ENCODE data around the gene OVOL1.
"Not testable (repeated sequence)": the region's sequence is repeated elsewhere in the genome, so short reads cannot be mapped to it uniquely, and the experiment has no call there.

The OVOL1 gene

DNA sequence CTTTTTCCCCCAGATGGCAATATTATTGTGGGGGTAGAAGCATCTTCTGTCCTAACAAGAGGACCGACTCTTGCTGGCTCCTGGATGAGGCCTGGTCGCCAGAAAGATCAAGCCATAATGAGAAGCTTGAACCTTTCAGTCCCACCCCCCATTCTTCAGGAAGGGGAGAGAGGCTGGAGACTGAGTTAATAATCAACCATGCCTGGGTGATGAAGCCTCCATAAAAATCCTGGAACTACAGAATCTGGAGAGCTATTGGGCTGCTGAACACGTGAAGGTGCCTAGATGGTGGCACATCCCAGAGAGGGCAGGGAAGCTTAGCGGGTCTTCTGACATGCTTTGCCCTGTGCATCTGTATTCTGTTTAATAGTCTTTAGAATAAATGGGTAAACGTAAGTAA lies 22.4 kb upstream of the OVOL1 start:
- no peak overlapping the region for H3K9ac ChIP-seq
- peaks cover 0 to 13% (median 0%) of the 10 kb centered on the region in 11 experiments; a peak in 5 of 22 replicates for H3K36me3 ChIP-seq
- H3K9me3 ChIP-seq (replicated peaks in 1 of 11): peaks cover 0 to 30% (median 12%) of the 10 kb centered on the region in 11 experiments; a peak in 17 of 22 replicates
- no peaks in the 10 kb centered on the region; a peak in 1 of 22 replicates for H4K20me1 ChIP-seq
- H3K4me1 ChIP-seq: peaks cover 0 to 24% (median 7%) of the 10 kb centered on the region in 10 experiments; a peak in 14 of 20 replicates
- TF ChIP-seq Cebpa-rat (IDR thresholded peaks at IDR 0.05): no peak
- H3K27ac ChIP-seq: no peak overlapping the region
- H3K4me2 ChIP-seq: no peak overlapping the region
- H3K4me3 ChIP-seq: no peak overlapping the region
- no peaks in the 10 kb centered on the region for H3K27me3 ChIP-seq

DNA sequence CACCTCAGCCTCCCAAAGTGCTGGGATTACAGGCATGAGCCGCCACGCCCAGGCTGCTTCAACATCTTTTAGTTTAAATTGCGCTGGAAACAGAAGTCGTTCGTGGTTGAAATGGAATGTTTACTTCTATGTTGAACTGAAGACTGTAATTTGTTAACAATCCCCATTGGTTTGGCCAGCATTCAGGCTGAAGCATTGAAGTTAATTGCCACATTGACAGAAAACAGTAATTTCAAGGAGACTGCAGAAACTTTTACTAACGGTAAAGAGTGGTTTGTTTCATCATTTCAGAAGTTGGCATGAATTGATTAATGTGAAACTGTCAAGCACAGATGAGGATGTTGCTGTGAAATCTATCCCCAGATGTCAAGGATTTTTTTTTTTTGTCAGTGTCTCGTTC lies 20.3 kb upstream of the OVOL1 start:
- Histone ChIP-seq H3K9me3 (replicated peaks in 1 of 11) (peaks cover 0 to 19% (median 7%) of the 10 kb centered on the region in 11 experiments; a peak in 17 of 22 replicates), H3K4me2 (0 out of 22 replicates have a peak overlapping the region, but pooled peaks of 1 of the 11 experiments have one; percentile 11), H4K20me1 (peaks cover 0 to 9% (median 0%) of the 10 kb centered on the region in 11 experiments; a peak in 1 of 22 replicates), H3K9ac (0 out of 22 replicates have a peak overlapping the region, but pooled peaks of 1 of the 11 experiments have one; percentile 4), H3K36me3 (peaks cover 0 to 13% (median 0%) of the 10 kb centered on the region in 11 experiments; a peak in 5 of 22 replicates), H3K4me1 (peaks cover 8 to 42% (median 16%) of the 10 kb centered on the region in 10 experiments; a peak in 18 of 20 replicates), H3K27me3 (no peaks in the 10 kb centered on the region), H3K27ac (peak overlapping the region in 4 of 11 experiments; percentile 19 to 66 (median 43); a peak in 6 of 22 replicates), H3K4me3 (no peak overlapping the region)
- TF ChIP-seq Cebpa-rat (IDR thresholded peaks at IDR 0.05): peak in 1 of 11 experiments; percentile 33; a peak in 2 of 22 replicates

DNA sequence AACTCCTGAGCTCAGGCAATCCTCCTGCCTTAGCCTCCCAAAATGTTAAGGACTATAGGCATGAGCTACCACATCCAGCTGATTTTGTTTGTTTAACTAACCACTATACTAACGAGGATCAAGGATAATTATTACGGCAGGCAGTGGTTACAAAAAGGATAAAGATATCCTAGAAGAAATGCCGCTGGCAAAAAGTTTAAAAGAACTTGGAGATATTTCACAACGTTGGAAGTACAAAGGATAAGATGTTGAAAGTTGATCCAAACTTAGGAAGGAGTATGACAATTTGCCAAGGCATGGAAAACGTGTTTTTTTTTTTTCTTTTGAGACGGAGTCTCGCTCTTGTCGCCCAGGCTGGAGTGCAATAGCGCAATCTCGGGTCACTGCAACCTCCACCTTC lies 19.5 kb upstream of the OVOL1 start:
- TF ChIP-seq Cebpa-rat (IDR thresholded peaks at IDR 0.05): no peak
- H3K27ac ChIP-seq: peak overlapping the region in 2 of 11 experiments; percentile 50 to 66; a peak in 5 of 22 replicates
- H3K36me3 ChIP-seq: peaks cover 0 to 13% (median 0%) of the 10 kb centered on the region in 11 experiments; a peak in 5 of 22 replicates
- peaks cover 0 to 14% (median 7%) of the 10 kb centered on the region in 11 experiments; a peak in 15 of 22 replicates for H3K9me3 ChIP-seq (replicated peaks in 1 of 11)
- H3K4me1 ChIP-seq: peaks cover 8 to 42% (median 16%) of the 10 kb centered on the region in 10 experiments; a peak in 18 of 20 replicates
- peaks cover 0 to 9% (median 0%) of the 10 kb centered on the region in 11 experiments; a peak in 1 of 22 replicates for H4K20me1 ChIP-seq
- no peaks in the 10 kb centered on the region for H3K27me3 ChIP-seq
- H3K9ac ChIP-seq: no peak overlapping the region
- H3K4me3 ChIP-seq: no peak overlapping the region
- H3K4me2 ChIP-seq: peak overlapping the region in 1 of 11 experiments; percentile 13; a peak in 1 of 22 replicates

DNA sequence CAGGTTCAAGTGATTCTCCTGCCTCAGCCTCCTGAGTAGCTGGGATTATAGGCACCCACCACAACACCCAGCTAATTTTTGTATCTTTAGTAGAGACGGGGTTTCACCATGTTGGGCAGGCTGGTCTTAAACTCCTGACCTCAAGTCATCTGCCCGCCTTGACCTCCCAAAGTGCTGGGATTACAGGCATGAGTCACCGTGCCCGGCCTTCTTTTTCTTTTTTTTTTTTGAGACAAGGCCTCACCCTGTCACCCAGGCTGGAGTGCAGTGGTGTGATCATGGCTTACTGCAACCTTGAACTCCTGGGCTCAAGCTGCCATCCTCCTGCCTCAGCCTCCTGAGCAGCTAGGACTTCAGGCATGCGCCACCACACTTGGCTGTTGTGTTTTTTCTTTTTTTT lies 19.1 kb upstream of the OVOL1 start:
- not testable (repeated sequence) for H4K20me1 ChIP-seq, H3K4me3 ChIP-seq, H3K27me3 ChIP-seq, H3K9ac ChIP-seq
- Histone ChIP-seq H3K4me1 (peaks cover 8 to 44% (median 16%) of the 10 kb centered on the region in 10 experiments; a peak in 18 of 20 replicates), H3K36me3 (peaks cover 0 to 13% (median 0%) of the 10 kb centered on the region in 11 experiments; a peak in 5 of 22 replicates), H3K4me2 (peak overlapping the region in 2 of 11 experiments; percentile 13 to 16; a peak in 1 of 22 replicates), H3K9me3 (replicated peaks in 1 of 11) (peaks cover 0 to 14% (median 7%) of the 10 kb centered on the region in 11 experiments; a peak in 15 of 22 replicates), H3K27ac (peak overlapping the region in 1 of 11 experiments; percentile 50; a peak in 2 of 22 replicates)

DNA sequence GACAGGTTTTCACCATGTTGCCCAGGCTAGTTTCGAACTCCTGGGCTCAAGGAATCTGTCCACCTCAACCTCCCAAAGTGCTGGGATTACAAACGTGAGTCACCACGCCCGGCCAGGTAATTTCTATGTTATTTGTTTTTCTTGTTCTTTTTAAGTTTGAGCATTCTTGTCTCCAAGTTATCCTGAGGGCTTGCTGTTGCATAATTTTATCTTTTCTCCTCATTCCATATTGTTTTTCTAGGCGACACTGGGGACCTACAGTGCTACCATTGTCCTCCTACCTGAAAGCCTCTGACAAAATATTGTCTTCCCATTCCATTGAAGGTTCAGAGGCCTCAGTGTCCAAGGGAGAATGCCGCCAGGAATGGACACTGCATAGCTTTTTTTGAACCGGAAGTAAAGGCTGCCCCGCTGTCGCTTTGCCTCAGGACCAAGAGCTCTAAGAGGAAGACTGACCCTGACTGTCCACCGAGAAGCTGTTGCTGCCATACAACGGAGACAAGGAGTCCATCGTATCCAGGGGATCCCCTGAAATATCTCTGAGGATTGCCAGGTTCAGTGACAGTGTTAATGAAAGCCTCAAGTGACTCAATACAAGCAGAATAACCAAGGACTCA lies 15.8 kb upstream of the OVOL1 start:
- no peak for TF ChIP-seq Cebpa-rat (IDR thresholded peaks at IDR 0.05)
- Histone ChIP-seq H3K27me3 (no peaks in the 10 kb centered on the region), H3K4me3 (no peak overlapping the region), H3K9ac (0 out of 22 replicates have a peak overlapping the region, but pooled peaks of 1 of the 11 experiments have one; percentile 15), H3K4me1 (peaks cover 31 to 74% (median 40%) of the 10 kb centered on the region in 10 experiments), H3K4me2 (no peak overlapping the region), H3K9me3 (replicated peaks in 1 of 11) (no peaks in the 10 kb centered on the region), H3K27ac (peak overlapping the region in 7 of 11 experiments; percentile 23 to 73 (median 60); a peak in 10 of 22 replicates), H4K20me1 (peaks cover 0 to 22% (median 0%) of the 10 kb centered on the region in 11 experiments; a peak in 4 of 22 replicates), H3K36me3 (peaks cover 0 to 15% (median 9%) of the 10 kb centered on the region in 11 experiments; a peak in 8 of 22 replicates)

DNA sequence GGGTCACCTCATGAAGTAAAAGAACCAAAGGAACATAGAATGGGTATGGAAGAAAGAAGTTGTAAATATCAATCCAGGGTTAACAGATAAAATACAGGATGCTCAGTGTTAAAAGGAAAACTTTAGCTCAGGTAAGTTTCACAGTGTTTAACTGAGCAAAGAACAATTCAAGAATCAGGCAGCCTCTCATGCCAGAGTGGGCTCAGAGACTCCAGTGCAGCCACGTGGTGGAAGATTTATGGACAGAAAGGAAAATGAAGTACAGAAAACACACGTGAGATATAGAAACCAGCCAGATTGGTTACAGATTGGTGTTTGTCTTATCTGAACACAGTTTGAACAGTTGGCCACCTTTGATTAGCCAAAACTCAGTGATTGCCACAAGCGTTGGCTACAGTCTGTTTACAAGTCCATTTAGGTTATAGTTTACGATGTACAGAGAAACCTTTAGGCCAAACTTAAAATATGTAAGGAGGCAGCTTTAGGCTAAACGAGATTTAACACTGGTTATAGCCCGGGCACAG lies 15.2 kb upstream of the OVOL1 start:
- H3K4me1 ChIP-seq: peaks cover 37 to 77% (median 46%) of the 10 kb centered on the region in 10 experiments
- H3K27me3 ChIP-seq: no peaks in the 10 kb centered on the region
- no peaks in the 10 kb centered on the region for H3K9me3 ChIP-seq (replicated peaks in 1 of 11)
- H3K27ac ChIP-seq: peak overlapping the region in 7 of 11 experiments; percentile 1 to 71 (median 53); a peak in 11 of 22 replicates
- H3K4me2 ChIP-seq: no peak overlapping the region
- H3K4me3 ChIP-seq: no peak overlapping the region
- H4K20me1 ChIP-seq: peaks cover 0 to 23% (median 3%) of the 10 kb centered on the region in 11 experiments; a peak in 9 of 22 replicates
- H3K9ac ChIP-seq: no peak overlapping the region
- TF ChIP-seq Cebpa-rat (IDR thresholded peaks at IDR 0.05): no peak
- peaks cover 0 to 17% (median 12%) of the 10 kb centered on the region in 11 experiments; a peak in 15 of 22 replicates for H3K36me3 ChIP-seq

DNA sequence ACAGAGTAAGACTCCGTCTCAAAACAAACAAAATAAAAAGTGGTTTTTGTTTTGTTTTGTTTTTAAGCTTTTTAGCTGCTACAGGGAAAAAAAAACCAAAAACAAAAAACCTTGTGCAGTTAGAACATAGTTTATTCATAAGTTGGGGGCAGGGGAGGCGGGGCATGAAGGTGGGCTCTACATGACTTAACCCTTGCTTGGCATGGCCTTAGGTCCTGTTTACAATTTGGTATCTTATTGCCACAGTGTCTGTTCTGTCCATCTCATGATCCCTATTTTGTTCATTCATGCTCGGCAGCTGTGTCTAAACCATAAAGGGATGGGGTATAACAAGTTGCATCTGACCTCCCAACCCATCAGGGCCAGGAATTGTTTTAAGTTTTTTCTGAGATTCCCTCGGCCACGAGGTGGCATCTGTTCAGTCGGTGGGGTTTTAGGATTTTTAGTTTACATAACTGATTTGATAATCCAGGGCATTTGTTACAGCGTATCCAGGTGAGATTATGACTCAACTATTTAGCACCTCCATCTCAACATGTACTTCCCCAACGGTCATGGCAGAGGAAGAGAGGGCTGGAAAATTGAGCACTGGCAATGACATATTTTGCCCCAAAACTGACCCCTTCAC lies 13.0 kb upstream of the OVOL1 start:
- Histone ChIP-seq H3K27me3 (no peaks in the 10 kb centered on the region), H3K36me3 (peaks cover 20 to 40% (median 33%) of the 10 kb centered on the region in 11 experiments), H3K9me3 (replicated peaks in 1 of 11) (no peaks in the 10 kb centered on the region), H3K4me3 (no peak overlapping the region), H3K9ac (peak overlapping the region in 8 of 11 experiments; percentile 6 to 100 (median 99); a peak in 13 of 22 replicates), H3K27ac (peak overlapping the region in 10 of 11 experiments; percentile 22 to 100 (median 99); a peak in 18 of 22 replicates), H3K4me1 (peaks cover 60 to 83% (median 66%) of the 10 kb centered on the region in 10 experiments), H3K4me2 (peak overlapping the region in 10 of 11 experiments; percentile 16 to 100 (median 99); a peak in 17 of 22 replicates), H4K20me1 (peaks cover 16 to 46% (median 24%) of the 10 kb centered on the region in 11 experiments; a peak in 20 of 22 replicates)
- TF ChIP-seq Cebpa-rat (IDR thresholded peaks at IDR 0.05): no peak
